Iris pigment epithelial cell (primary cell): Measurements from ENCODE around the gene SPDEF.

ENCODE experiments used
- DNase-seq: peaks from one replicate; pipeline ENCODE4 v3.0.0-alpha.2; 2011; ENCODE audit warnings: low read depth

SPDEF gene

DNA sequence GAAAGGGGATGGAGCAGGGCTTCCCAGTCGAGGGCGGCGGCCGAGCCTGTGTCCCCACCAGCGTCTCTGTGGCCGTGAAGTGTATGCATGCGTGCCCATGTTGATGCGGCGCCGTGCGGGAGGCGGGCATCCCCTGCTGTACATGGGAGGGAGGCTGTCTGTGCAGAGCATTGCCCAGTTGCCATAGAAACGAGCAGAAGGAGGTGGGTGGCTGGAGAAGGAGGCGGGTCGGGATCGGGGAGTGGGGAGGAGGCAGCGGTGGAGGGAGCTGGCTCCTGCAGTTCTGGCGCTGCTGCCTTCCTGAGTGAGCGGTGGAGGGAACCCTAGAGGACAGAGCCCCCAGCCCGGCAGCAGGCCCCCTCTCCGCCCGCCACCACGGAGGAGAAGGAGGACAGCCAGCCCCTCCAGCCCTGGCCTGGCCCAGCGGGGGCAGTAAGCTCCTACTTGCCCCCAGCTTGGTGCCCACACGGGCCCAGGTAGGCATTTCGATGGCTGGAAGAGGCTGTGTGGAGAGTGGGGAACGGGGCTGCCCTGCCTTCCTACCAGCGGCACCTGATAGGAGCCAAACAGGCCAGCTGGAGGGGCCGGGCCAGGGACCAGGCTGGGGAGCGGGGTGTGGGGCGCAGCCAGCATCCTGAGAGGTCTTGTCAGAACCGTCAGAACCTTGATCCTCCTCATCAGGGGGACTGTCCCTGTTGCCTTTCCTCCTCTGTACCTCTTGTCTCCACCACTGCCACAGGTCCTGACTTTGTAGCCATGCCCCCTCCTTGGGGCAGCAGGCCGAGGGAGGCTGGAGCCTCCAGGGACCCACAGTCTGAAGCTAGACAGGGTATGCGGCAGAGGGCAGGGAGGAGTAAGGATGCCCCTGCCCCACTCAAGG, 41.3 kb downstream of the SPDEF start:
- DNase-seq = peak; percentile 69

DNA sequence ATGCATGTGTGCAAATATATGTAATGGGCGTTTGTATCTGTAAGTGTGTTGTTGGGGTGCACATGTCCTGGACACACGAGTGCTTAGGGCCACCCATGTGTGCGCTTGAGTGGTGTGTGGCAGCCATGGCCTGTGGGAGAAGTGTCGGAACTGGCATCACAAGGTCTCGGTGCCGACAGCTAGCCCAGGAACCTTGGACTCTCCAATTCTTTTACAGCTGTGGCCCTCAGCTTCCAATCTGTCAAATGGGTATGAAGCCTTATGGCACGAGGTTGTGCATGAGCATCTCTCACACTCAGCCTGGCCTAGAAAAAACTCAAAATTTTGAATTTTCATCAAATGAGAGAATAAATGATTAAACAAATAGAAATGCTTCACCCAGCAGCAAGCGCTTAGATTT, 42.0 kb downstream of the SPDEF start:
- DNase-seq = no peak

DNA sequence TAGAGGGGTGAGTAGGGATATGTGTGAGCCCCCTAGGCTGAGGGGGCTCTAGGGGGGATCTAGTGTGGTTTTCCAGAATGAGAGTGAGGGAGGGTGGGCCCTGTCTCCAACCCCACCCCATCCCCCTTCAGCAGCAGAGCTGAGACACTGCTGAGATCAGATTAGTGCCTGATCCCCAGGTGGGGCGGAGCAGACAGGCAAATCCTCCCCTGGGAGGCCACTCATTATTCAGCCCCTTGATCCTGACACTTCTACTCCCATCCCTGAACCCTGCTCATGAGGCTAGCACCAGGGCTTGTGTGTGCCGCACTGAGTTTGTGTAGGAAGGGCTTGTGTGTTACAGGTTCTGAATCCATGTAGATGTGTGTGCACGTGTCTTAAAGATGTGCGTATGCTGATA, 42.5 kb downstream of the SPDEF start:
- no peak for DNase-seq

DNA sequence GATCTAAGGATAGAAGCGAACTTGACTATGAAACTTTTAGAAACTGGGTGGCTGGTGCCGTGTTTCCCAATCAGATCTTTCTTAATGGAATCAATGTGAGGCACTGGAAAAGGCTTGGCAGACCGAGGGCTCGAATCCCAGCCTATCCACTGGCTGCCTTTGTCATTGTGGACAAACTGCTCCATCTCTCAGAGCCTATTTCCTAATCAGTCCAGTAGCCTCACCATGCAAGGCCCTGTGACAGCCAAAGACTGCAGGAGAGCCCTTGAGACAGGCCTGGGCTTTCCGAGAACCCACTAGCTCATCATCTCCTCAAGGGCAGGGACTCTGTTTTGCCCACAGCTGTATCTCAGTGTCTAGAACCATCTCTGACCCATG, 43.4 kb downstream of the SPDEF start:
- DNase-seq = no peak

DNA sequence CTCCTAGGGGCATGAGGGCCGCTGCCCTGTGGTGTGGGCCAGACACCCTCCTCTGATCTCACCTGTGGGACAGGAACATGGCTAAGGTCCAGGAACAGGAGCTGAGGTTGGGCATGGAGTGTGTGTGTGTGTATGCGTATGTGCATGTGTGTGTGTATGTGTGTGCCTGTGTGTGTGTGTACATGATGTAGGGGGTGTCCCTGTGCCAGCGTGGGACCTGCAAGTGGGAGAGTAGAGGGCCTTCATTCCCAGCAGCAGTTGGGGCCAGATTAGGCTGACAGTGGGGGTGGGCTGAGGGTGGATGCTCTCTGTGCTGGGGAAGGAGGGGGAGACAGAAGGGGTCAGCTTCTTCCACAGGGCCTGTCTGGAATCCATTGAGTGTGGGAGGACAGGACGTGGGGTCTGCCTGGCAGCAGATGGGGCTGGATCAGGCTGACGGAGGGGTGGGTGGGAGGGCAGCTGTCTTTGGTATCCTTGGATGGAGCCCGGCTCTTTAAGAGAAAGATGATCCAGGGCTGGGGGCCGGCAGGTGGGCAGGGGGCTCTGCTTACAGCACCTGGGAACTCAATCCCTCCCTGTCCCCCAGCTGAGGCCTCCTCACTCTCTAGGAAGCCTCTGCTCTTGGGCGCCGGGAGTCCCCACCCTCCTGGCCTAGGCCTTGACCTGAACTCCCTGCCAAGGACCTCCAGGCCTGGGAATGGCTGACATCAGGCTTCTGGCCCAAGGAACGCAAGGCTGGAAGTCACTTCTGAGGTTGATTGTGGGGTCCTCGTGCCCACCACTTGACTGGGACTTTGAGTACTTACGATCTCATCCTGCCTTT, 44.0 kb downstream of the SPDEF start:
- DNase-seq = no peak

DNA sequence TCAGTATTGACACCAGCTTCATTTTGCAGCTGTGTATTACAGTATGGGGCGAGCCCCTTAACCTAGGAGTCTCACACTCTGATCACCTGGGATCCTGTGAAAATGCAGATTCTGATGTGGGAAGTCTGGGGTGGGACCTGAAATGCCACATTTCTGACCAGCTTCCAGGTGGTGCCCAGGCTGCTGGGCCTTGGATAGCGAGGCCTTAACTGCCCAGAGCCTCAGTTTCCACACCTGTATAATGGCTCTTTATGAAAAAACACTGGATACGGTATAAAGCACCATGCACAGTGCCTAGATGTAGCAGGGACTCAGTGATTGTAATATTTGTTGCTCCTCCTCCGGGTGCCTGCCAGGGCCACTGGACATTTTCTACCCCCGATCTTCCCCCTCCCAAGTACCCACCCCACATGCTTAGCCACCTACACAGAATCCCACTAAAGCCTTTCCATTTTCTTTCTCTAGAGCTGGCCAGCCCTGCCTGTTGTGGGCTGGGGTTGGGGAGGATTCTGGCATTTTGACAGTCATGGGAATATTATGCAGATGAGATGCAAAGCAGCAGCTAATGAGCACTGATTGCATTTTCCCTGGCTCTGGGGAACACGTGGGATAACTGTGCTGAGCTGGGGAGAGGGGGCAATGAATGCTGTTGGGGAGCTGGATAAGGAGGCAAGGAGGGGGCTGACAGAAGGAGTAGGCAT, 44.8 kb downstream of the SPDEF start:
- DNase-seq = no peak

DNA sequence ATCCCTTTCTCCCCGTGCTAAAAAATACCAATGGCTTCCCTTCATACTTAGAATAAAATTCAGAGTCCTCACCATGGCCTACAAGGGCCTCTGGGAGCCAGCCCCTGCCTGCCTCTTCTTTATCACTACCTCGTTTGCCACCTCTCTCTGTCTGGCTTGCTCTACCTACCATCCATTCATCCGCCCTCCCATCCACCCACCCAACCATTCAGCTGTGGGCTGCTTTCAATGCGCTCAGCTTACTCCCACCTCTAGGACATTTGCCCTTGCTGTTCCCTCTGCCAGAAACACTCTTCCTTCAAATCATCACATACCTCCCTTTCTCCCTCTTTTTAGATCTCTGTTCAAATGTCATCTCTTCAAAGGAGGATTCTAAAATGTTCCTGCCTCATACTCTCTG, 45.8 kb downstream of the SPDEF start:
- no peak for DNase-seq

DNA sequence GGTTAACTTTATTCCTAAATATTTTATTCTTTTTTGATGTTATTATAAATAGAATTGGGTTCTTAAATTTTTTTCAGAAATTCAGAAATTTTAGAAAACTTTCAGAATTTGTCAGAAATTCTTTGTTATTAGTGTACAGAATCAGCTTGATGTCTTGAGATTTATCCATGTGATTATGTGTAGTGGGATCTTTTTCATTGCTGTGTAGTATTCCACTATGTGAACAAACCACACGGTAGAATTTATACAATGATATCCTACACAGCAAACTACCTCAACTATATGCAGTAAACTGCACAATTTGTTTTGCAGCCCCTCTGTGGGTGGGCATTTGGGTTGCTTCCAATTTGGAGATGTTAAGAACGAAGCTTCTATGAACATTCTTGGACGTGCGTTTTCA, 46.3 kb downstream of the SPDEF start:
- no peak for DNase-seq

DNA sequence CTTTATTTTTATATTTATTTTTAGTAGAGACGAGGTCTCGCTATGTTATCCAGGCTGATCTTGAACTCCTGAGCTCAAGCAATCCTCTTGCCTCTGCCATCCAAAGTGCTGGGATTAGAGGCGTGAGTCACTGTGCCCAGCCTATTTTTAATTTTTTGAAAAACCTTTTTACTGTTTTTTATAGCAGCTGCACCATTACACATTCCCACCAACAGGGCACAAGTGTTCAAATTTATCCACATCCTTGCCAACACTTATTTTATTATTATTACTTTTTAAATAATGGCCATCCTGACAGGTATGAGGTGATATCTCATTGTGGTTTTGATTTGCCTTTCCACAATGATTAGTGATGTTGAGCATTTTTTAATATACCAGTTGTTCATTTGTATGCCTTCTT, 47.7 kb downstream of the SPDEF start:
- peak; percentile 15 for DNase-seq

DNA sequence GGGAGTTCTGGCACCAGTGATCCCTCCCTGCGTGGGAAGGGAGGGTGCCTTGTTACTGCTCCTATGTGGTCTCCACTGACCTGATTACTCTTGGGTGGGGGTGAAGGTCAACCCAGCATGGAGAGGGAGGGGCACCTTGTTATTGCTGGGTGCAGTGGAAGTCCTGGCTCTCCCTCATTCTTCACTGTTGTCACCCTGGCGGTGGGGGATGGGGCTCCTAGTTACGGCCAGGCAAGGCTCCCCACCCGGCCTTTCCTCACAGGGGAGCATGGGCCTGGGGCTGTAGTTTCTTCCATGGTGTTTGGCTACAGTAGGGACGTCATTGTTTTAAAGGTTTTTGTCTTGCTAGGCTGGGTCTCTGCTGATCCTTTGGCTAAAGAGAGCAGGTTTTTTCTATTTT, 49.4 kb downstream of the SPDEF start:
- DNase-seq = no peak

DNA sequence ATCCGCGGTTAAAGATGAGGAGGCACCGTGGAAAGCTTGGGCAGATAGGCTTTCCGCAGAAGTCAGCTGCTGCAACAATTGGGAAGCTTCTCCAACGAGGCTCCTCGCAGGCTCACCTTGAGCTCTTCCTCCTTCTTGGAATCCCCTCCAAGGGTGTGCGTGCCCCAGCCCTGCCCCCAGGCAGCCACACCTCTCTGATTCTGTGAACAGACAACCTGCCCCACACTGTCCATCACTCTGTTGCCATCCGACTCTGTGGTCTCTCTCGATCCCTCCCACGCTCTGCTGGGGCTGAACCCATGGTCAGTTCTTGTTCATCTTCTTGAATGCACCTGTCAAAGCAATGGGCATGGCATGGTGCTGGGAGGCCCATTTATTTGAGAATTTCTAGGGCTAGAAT, 58.7 kb downstream of the SPDEF start:
- DNase-seq = no peak

DNA sequence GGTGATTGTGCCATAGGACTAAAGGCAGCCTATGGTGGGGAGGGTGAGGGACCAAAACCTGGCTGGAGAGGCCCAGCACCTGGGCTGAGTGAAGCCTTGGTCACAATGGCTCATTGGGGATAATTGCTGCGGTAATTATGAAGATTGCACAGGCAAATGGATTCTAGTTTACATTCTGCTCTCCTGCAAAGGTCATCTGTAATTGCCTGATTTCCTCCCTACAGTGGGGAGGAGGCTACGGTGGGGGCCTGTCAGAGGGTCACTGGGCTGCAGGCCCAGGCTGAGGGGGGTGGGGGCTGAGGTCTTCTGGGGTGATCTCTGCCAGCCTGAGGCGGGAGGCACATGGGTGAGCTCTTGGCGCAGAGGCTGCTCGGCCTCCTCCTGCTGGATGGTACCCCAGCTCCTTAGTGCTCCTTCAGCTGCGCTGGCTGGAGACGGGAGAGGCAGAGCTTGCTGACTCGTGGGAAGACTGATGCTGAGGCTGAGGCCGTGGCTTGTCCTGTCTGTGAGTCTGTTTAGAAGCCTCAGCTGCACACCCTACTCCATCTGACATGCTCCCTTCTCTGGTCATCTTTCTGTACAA, 59.9 kb downstream of the SPDEF start:
- no peak for DNase-seq

DNA sequence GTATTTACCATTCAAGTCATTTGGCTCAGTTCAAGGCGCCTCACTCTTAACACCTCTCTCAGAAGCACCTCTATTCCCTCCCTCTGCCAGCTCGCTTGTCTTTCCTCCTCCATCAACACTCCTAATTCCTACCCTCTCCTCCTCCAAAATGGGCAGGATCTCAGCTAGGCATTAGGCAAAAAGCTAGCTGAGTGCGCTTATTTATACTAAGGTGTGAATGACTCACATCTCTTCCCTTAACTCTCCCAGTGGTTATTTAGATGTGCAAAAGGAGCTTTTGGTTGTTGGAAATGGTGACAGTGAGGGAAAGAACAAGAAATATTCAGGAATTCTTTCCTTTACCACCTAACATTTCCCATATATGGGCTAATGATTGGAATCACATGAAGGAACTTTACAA, 61.2 kb downstream of the SPDEF start:
- no peak for DNase-seq

DNA sequence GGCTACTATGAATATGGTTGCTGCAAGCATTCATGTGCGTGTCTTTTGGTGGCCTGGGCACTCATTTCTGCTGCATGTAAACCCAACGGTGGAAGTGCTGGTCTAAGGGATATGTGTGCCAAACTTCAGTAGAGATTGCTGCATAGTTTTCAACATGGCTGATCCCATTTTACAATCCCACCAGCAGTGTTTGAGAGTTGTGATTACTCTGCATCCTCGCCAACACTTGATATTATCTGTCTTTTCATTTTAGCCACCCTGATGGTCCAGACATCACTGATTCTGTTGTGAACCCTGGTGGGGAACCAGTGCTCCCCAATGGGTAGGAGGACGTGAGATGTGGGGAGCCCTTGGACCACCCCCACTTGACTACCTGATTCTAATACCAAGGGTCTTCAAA, 62.8 kb downstream of the SPDEF start:
- DNase-seq = no peak

DNA sequence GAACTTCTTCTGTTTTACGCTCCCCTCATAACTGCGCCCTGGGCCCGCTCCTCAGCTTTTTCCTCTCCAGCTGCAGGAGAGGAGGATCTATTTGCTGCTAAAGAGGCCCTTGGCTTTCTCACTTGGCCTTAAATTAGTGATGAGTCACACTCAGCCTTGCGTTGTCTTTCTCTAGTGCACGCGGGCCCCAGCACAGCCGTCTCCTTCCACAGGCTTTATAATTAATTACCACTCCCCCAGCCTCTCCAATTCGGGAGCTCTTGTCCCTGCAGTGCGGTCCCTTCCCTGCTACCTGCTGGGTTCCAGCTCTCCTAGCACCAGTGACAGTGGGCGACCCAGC, 65.1 kb downstream of the SPDEF start:
- peak; percentile 29 for DNase-seq

DNA sequence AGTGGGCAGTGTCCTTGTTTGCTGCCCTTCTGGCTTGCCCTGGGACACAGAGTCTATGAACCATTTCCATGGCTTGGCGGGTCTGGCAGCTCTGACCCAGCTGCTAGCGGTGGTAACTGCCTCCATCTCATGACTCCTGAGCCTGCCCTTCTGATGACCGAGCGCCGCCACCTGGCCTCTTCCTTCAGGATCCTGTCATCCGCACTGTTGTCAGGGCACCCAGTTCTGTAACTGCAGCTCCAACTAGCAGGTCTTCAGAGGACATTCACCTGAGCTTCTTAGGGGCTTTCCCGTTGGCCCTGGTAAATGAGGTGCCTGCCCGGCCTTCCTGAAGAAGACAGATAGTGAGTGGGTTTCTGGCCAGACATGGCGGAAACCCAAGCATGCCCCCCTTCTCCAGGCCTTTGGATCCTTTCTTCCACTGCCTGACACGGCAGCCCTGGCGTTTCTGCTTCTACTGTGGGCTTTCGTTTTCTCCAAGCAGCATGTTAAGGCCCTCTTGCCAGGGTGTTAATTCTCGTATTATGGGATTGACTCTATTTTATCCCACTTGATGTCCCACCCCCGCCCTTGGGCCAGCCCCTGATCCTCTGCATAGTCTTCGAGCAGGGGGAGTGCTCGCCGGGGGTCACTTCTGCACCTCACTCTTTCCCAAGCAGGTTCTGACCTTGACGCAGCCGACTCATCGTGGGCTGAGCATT, 65.6 kb downstream of the SPDEF start:
- DNase-seq = no peak

DNA sequence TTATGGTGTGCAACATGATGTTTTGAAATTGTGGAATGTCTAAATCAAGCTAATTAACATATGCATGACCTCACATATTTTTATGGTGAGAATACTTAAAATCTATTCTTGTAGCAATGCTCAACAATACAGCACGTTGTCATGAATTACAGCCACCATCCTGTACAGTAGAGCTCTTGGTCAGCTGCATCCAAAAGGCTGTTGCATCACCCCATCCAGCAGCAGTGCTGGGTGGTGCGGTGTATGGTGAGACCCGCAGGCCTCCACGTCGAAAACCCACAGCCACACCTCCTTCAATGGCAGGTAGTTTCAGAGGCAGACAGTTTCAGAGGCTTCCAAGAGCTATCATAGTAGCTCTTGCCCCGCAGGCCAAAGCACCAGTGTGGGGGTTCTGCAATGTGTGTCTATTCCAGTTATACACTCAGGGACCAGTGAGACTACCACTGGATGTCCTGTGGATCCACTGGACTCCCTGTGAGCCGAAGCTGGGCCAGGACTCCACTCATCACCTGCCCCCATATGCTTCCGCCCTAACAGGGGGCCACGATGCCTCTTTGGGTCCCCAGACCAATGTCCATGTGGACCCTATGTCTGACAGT, 66.8 kb downstream of the SPDEF start:
- DNase-seq = no peak
